IMR-90 (cell line): ENCODE measurements around the gene TBX20.

ENCODE experiments used
- BHLHE40 ChIP-seq: fragments of 150-350 bp; IDR thresholded peaks from 2 replicates; pipeline ENCODE4 v1.6.1; 2016; ENCODE audit warnings: mild to moderate bottlenecking, low read depth, low read length
- CHD1 ChIP-seq: IDR thresholded peaks from 2 replicates; pipeline ENCODE4 v1.6.1; 2012; ENCODE audit warnings: low read depth, low read length, improper control_type of control experiment
- CTCF ChIP-seq: conservative IDR thresholded peaks from 2 replicates; pipeline ENCODE4 v1.5.1; 2012; ENCODE audit warnings: mild to moderate bottlenecking, low read depth, low read length, improper control_type of control experiment
- FOS ChIP-seq: fragments of 150-350 bp; IDR thresholded peaks from 2 replicates; pipeline ENCODE4 v1.6.1; 2016; ENCODE audit warnings: low read depth, low read length
- MAFK ChIP-seq: IDR thresholded peaks from 2 replicates; pipeline ENCODE4 v1.6.1; 2012; ENCODE audit warnings: low read depth, low read length, improper control_type of control experiment
- MAZ ChIP-seq: IDR thresholded peaks from 2 replicates; pipeline ENCODE4 v1.6.1; 2012; ENCODE audit warnings: low read depth, mild to moderate bottlenecking, low read length, improper control_type of control experiment, moderate library complexity, borderline replicate concordance
- NFE2L2 ChIP-seq: fragments of 150-350 bp; IDR thresholded peaks from 2 replicates; pipeline ENCODE4 v1.6.1; 2016; ENCODE audit warnings: low read depth, mild to moderate bottlenecking, low read length
- POLR2A ChIP-seq: IDR thresholded peaks from 2 replicates; pipeline ENCODE4 v1.6.1; 2012; ENCODE audit warnings: mild to moderate bottlenecking, low read depth, low read length
- RAD21 ChIP-seq: IDR thresholded peaks from 2 replicates; pipeline ENCODE4 v1.6.1; 2012; ENCODE audit warnings: low read length, improper control_type of control experiment
- RCOR1 ChIP-seq: IDR thresholded peaks from 2 replicates; pipeline ENCODE4 v1.6.1; 2012; ENCODE audit warnings: mild to moderate bottlenecking, low read length, improper control_type of control experiment; ENCODE audit not compliant: insufficient replicate concordance
- RFX5 ChIP-seq: IDR thresholded peaks from 2 replicates; pipeline ENCODE4 v1.8.0; 2012; ENCODE audit warnings: low read depth, mild to moderate bottlenecking, low read length, moderate library complexity
- USF2 ChIP-seq: fragments of 150-350 bp; IDR thresholded peaks from 2 replicates; pipeline ENCODE4 v1.6.1; 2017; ENCODE audit warnings: mild to moderate bottlenecking, antibody characterized with exemption, low read length, low read depth

- no peak for TF ChIP-seq CTCF
- no peak for TF ChIP-seq USF2
- no peak for TF ChIP-seq RFX5
- no peak for TF ChIP-seq MAZ
- no peak for TF ChIP-seq POLR2A
- no peak for TF ChIP-seq RAD21
- TF ChIP-seq MAFK, result no peak
- TF ChIP-seq RCOR1, result no peak
- no peak for TF ChIP-seq CHD1
- no peak for TF ChIP-seq FOS
- no peak for TF ChIP-seq BHLHE40
- no peak for TF ChIP-seq NFE2L2
Measured at GRCh38 chr7:35250941-35251340, 3.0 kb downstream of the TBX20 start.
